Smooth muscle cell of the umbilical artery (primary cell): ENCODE measurements around the gene CMPK2. TPM values are rescaled to one million over a fixed set of nuclear protein-coding genes. Genes with fewer than 3 reads are reported as not detected.

ENCODE experiments used
- total RNA-seq: library from RNA; depleted of rRNA; stranded (reverse); fragments of >200 nt; gene quantifications from 2 replicates; pipeline ENCODE4 v1.2.3, GENCODE V29; 2014

The CMPK2 gene, protein sequence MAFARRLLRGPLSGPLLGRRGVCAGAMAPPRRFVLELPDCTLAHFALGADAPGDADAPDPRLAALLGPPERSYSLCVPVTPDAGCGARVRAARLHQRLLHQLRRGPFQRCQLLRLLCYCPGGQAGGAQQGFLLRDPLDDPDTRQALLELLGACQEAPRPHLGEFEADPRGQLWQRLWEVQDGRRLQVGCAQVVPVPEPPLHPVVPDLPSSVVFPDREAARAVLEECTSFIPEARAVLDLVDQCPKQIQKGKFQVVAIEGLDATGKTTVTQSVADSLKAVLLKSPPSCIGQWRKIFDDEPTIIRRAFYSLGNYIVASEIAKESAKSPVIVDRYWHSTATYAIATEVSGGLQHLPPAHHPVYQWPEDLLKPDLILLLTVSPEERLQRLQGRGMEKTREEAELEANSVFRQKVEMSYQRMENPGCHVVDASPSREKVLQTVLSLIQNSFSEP
- 0.32 and 0.59 TPM in 2 replicates for total RNA-seq

DNA sequence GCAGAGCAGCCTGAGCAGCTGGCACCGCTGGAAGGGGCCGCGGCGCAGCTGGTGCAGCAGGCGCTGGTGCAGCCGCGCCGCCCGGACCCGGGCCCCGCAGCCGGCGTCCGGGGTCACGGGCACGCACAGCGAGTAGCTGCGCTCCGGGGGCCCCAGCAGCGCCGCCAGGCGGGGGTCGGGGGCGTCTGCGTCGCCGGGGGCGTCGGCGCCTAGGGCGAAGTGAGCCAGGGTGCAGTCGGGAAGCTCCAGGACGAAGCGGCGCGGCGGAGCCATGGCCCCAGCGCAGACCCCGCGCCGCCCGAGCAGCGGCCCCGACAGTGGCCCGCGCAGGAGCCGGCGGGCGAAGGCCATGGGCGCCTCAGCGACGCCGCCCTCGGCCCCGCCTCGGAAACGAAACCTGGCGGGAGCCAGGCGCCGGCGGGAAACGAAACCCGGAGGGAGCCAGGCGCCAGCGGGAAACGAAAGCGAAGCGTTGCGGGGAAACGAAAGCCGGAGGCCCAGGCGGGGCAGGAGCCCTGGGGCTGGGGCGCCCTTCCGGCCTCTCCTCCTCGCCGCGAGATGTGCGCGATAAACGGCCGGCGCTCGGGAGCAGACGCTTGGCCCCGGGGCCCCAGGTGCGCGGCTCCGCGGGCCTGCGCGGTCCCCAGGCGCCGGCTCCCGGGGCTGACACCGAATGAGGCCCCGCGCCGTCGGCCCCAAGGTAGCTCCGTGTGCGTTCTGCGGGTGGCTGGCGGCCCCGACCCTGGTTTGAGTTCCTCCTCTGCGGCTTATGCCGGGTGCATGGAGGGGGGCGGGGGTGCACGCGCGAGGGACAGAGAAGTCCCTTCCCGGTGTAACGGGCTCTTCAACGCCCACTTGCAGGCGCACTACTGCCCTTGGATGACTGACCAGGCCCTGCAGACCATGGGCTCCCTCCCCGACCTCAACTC is at the start of gene CMPK2:
TSS of gene CMPK2 (minus strand) at position 562 of the 929 bp plus-strand sequence. CDS start at position 351, 211 bp downstream.

GRCh38 chr2:6877402-6878304 is 11.9 kb upstream of the CMPK2 start, which contains the start of gene RSAD2:
TSS of gene RSAD2 (plus strand) at chr2:6877777. CDS start at chr2:6877801, 24 bp downstream.

Other genes with a start within 250 kb of the CMPK2 start
- gene RSAD2, start 11.9 kb upstream of the CMPK2 start, total RNA-seq: 0.23 and 0.30 TPM in 2 replicates
- gene RNF144A, start 51.5 kb upstream of the CMPK2 start, total RNA-seq: 1.8 TPM in 2 replicates